Osteocyte (in vitro differentiated cells): ENCODE data around the gene ENKD1. TPM values are rescaled to one million over a fixed set of nuclear protein-coding genes. Genes with fewer than 3 reads are reported as not detected.

Experiments used
- DNase-seq: peaks from one replicate; pipeline ENCODE4 v3.0.0; 2021; ENCODE audit warnings: mixed read lengths; ENCODE audit not compliant: unreplicated experiment; ENCODE audit errors: extremely low spot score
- H3K27ac Mint-ChIP-seq: one replicate; pipeline ENCODE4 v1.8.0; 2021; ENCODE audit warnings: mild to moderate bottlenecking, mixed read lengths; ENCODE audit not compliant: unreplicated experiment
- H3K27me3 Mint-ChIP-seq: one replicate; pipeline ENCODE4 v1.8.0; 2021; ENCODE audit warnings: mixed read lengths; ENCODE audit not compliant: unreplicated experiment
- H3K36me3 Mint-ChIP-seq: one replicate; pipeline ENCODE4 v1.8.0; 2021; ENCODE audit warnings: mixed read lengths; ENCODE audit not compliant: unreplicated experiment
- H3K4me1 Mint-ChIP-seq: one replicate; pipeline ENCODE4 v1.8.0; 2021; ENCODE audit warnings: mixed read lengths; ENCODE audit not compliant: unreplicated experiment
- H3K4me3 Mint-ChIP-seq: one replicate; pipeline ENCODE4 v1.8.0; 2021; ENCODE audit warnings: mild to moderate bottlenecking, moderate library complexity, mixed read lengths; ENCODE audit not compliant: unreplicated experiment
- H3K9me3 Mint-ChIP-seq: one replicate; pipeline ENCODE4 v1.8.0; 2021; ENCODE audit warnings: mixed read lengths; ENCODE audit not compliant: unreplicated experiment
- total RNA-seq: library from RNA; stranded (reverse); gene quantifications from 2 replicates; pipeline ENCODE4 v1.2.1, GENCODE V29; 2021
- TF ChIP-seq, protein P1 (sequence below): fragments of 200-600 bp; sonication (generic); IDR thresholded peaks from 2 replicates; pipeline ENCODE4 v1.5.0; 2021; ENCODE audit warnings: antibody characterized with exemption, mild to moderate bottlenecking, moderate library complexity

Gene ENKD1
- total RNA-seq, 1 donor from 2014 or later: 11.7 TPM

DNA sequence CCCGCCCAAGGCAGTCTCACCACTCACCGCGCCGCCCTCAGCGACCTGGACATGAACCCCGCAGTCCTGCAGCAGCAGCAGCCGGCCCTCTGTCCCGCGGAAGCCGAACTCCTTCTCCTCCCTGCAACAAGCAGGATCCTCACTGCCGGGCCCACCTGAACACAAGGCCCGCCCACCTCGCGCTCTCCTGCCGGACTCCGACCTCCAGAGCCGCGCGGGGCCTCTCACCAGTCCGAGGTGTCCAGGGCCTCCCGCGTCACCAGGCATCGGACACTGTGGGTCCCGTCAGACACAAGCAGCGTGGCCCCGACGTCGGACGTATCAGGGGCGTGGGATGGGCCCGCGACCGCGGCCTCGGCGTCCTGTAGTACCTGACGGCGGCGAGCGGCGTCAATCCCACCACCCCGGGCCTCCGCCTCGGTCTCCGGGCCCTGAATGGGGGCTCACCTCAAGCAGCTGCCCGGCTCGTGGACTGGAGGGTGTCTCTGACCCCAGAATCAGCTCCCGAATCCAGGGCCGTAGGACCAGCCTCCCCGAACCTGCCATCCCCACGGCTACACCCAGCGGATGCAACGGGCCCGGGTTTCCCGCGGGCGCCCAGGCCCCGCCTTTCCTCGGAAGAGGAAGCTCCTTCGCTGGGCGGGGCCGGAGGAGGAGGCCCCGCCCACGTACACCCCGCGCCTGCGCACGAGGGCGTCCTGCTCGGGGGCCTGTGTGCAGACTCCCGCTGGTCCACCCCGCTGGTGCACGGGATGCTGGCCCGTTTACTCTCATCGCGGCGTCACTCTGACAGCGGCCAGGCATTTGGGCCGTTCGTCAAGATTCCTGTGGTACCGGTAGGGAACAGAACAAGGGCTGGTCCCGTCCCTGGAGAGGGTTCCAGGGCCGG is 6.6 kb downstream of the ENKD1 start, which contains the start of gene ACD:
Gene ACD (minus strand): TSS at position 586 of the 889 bp plus-strand sequence. CDS start 40 bp downstream, at position 546.
- H3K9me3 Mint-ChIP-seq: no peaks in the 10 kb centered on the region
- H3K36me3 Mint-ChIP-seq: peaks cover 4% of the 10 kb centered on the region
- peaks cover 15% of the 10 kb centered on the region for H3K4me1 Mint-ChIP-seq
- H3K4me3 Mint-ChIP-seq: peak within 1 kb of the TSS; percentile 87
- no peaks in the 10 kb centered on the region for H3K27me3 Mint-ChIP-seq
- peak; percentile 98 for DNase-seq
- peak within 1 kb of the TSS; percentile 97 for H3K27ac Mint-ChIP-seq
- TF ChIP-seq, protein P1, sequence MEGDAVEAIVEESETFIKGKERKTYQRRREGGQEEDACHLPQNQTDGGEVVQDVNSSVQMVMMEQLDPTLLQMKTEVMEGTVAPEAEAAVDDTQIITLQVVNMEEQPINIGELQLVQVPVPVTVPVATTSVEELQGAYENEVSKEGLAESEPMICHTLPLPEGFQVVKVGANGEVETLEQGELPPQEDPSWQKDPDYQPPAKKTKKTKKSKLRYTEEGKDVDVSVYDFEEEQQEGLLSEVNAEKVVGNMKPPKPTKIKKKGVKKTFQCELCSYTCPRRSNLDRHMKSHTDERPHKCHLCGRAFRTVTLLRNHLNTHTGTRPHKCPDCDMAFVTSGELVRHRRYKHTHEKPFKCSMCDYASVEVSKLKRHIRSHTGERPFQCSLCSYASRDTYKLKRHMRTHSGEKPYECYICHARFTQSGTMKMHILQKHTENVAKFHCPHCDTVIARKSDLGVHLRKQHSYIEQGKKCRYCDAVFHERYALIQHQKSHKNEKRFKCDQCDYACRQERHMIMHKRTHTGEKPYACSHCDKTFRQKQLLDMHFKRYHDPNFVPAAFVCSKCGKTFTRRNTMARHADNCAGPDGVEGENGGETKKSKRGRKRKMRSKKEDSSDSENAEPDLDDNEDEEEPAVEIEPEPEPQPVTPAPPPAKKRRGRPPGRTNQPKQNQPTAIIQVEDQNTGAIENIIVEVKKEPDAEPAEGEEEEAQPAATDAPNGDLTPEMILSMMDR: no peak

DNA sequence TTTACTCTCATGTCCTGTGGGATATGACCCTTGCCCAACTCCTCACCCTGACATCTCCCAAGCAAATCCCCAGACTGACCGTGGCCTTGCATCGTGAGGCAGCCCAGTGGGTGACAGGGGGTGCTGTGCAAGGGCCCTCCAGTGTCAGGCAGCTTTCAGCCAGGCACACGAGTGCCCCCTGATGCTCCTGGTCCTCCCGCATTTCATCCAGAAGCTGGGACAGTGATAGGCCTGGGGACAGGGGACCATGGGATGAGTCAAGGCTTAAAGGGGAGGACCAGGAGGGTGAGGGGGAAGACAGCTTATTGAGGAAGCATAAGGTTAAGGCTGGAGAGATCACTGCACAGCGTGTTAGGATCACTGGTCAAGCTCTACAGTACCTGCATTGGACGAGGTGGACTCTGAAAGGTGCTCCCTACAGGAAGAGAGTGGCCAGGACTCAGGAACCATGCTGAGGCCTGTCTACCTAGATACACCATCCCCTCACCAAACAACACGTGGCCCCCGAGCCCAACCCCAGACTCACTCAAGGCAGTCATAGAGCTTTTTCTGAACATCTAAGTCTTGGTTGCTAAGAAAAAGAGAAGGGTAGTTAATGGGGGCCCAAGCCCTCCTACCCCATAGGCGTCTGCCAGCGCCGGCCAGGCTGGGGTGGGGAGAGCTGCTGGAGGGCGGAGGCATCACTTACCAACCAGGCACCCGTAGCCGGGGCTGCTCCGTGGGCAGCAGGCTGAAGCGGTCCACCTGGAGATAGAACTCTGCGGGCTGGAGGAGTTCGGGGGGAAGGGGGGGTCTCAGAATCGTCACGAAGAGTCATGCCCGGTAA is 7.5 kb downstream of the ENKD1 start:
- Mint-ChIP-seq H3K4me3 (peak overlapping the region; percentile 87), H3K36me3 (no peaks in the 10 kb centered on the region), H3K9me3 (no peaks in the 10 kb centered on the region), H3K27me3 (no peaks in the 10 kb centered on the region), H3K27ac (peak overlapping the region; percentile 23), H3K4me1 (peaks cover 15% of the 10 kb centered on the region)
- TF ChIP-seq, protein P1: no peak
- no peak for DNase-seq

DNA sequence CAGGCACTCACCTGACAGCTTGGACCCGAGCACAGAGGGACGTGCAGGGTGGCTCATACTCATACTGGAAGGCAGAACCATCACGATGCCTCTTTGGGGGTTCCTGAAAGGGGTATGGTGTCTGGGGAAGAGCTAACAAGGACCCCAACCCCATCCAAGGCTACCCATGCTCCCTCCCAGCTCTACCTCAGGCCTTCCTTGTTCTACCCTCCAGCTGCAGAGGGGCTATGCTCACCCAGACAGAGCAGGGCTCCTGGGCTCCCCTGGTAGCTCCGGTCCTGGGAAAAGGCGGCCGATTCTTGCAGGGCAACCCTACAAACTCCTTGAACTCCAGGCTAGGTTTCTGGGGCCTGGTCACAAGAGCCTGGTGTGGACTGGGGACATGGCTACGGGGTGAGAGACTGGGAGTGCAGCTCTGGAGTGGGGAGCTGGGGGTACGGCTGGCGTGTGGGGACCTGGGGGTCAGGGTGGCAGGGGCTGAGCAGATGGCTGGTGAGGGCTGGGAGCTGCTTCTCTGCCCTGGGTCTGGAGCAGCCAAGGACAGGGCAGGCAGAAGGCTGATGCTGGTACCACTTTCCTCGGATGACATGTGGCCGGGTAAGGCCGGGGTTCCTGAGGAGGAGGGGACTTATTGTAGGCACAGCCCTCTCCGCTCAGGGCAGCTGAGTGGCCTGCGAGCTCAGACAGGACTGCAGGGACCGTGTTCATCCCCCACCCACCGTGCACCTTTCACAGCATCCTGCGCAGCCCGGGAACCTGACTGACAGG is 8.6 kb downstream of the ENKD1 start:
- no peaks in the 10 kb centered on the region for H3K36me3 Mint-ChIP-seq
- H3K27me3 Mint-ChIP-seq: no peaks in the 10 kb centered on the region
- no peak overlapping the region for H3K27ac Mint-ChIP-seq
- peaks cover 18% of the 10 kb centered on the region for H3K4me1 Mint-ChIP-seq
- DNase-seq: no peak
- TF ChIP-seq, protein P1: no peak
- H3K9me3 Mint-ChIP-seq: no peaks in the 10 kb centered on the region
- H3K4me3 Mint-ChIP-seq: no peak overlapping the region

DNA sequence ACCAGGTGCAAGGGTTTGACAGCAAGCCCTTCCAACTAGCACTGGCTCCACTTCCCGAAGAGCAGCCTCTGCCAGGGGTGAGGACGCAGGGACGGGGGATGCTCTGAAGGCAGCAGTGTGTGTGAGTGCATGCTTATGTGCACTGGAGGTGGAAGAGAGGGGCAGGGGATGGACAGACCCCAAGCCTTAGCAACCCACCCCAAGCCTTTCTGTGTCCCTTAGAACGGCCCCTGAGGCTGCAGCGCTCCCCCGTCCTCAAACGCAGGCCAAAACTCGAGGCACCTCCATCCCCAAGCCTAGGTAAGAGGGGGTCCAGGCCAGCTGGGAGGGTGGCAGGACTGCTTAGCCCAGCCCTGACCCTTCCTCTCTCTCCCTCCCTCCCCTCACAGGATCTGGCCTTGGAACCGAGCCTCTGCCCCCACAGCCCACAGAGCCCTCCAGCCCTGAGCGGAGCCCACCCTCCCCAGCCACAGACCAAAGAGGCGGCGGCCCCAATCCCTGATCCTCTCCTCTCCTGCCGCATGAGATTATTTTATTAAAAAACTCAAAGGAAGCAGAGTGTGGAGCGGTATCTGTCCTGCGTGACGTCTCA is 9.4 kb downstream of the ENKD1 start:
- Mint-ChIP-seq H3K27ac (no peak overlapping the region), H3K4me3 (no peak overlapping the region), H3K4me1 (peaks cover 18% of the 10 kb centered on the region), H3K27me3 (peaks cover 2% of the 10 kb centered on the region), H3K36me3 (no peaks in the 10 kb centered on the region), H3K9me3 (no peaks in the 10 kb centered on the region)
- DNase-seq: no peak
- TF ChIP-seq, protein P1: no peak
